ENCODE measurements around the gene CERS1.

The CERS1 gene

DNA sequence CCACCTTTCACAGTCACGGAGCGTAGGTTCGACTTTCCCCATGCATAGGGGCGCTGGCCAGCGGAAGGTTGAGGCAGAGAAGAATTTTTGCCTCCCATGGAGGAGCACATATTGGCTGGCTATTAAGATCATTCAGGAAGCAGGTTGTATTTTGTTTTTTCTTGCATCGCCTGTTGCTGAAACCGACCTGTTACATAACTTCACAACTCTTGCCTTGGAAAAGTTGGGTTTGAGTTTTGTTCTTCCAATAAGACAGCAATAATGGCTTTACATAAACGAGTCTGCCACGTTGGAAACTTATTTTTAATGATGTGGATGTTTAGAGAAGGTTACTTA is 62.8 kb downstream of the CERS1 start:
- peaks cover 57% of the 10 kb centered on the region for H3K36me3 ChIP-seq (ENCODE audit: insufficient read depth, low read length)
- H4K20me1 ChIP-seq (ENCODE audit: insufficient read depth, low read length): peaks cover 4% of the 10 kb centered on the region; the same call in 1 of the 2 replicates

GRCh38 chr19:18832306-18833140 is 63.4 kb downstream of the CERS1 start:
- H3K9me2 ChIP-seq (ENCODE audit: low read depth, low read length): no peaks in the 10 kb centered on the region
- peak overlapping the region; percentile 88 for H3K4me3 ChIP-seq (ENCODE audit: low read depth, low read length, poor library complexity, severe bottlenecking)
- H3K4me1 ChIP-seq (ENCODE audit: insufficient read depth, low read length, severe bottlenecking): peaks cover 28% of the 10 kb centered on the region
- peaks cover 52% of the 10 kb centered on the region for H3K79me2 ChIP-seq (ENCODE audit: insufficient read depth, low read length)
- no peak overlapping the region for H2AFZ ChIP-seq (ENCODE audit: low read length)
- H4K20me1 ChIP-seq (ENCODE audit: insufficient read depth, low read length): peaks cover 4% of the 10 kb centered on the region; the same call in 1 of the 2 replicates
- peak overlapping the region; percentile 86 for H3K9ac ChIP-seq (ENCODE audit: low read length)
- H3K36me3 ChIP-seq (ENCODE audit: insufficient read depth, low read length): peaks cover 51% of the 10 kb centered on the region
- no peaks in the 10 kb centered on the region for H3F3A ChIP-seq (ENCODE audit: insufficient read depth, low read length)
- TF ChIP-seq EZH2 (IDR thresholded peaks at IDR 0.05; ENCODE audit: borderline replicate concordance, low read length): no peak
- TF ChIP-seq CTCF (IDR thresholded peaks at IDR 0.05; ENCODE audit: low read length): no peak
- peak overlapping the region; percentile 49 for H3K27ac ChIP-seq (ENCODE audit: low read depth, low read length, poor library complexity, severe bottlenecking)
- H3K27me3 ChIP-seq (ENCODE audit: insufficient read depth, low read length): peaks cover 3% of the 10 kb centered on the region; the same call in 1 of the 2 replicates
- no peaks in the 10 kb centered on the region for H3K9me3 ChIP-seq (ENCODE audit: low read length)
- peak overlapping the region; percentile 100 for H3K4me2 ChIP-seq (ENCODE audit: low read length)

More for the DNA sequence above, 62.8 kb downstream of the CERS1 start:
- Histone ChIP-seq H3K9me2 (ENCODE audit: low read depth, low read length) (no peaks in the 10 kb centered on the region), H3K79me2 (ENCODE audit: insufficient read depth, low read length) (peaks cover 58% of the 10 kb centered on the region), H3K27ac (ENCODE audit: low read depth, low read length, poor library complexity, severe bottlenecking) (peak overlapping the region; percentile 49), H3K9me3 (ENCODE audit: low read length) (no peaks in the 10 kb centered on the region), H3K4me2 (ENCODE audit: low read length) (peak overlapping the region; percentile 100), H3K27me3 (ENCODE audit: insufficient read depth, low read length) (no peaks in the 10 kb centered on the region), H3K9ac (ENCODE audit: low read length) (peak overlapping the region; percentile 86), H3F3A (ENCODE audit: insufficient read depth, low read length) (no peaks in the 10 kb centered on the region), H3K4me1 (ENCODE audit: insufficient read depth, low read length, severe bottlenecking) (peaks cover 33% of the 10 kb centered on the region), H3K4me3 (ENCODE audit: low read depth, low read length, poor library complexity, severe bottlenecking) (peak overlapping the region; percentile 88), H2AFZ (ENCODE audit: low read length) (no peak overlapping the region)
- no peak for TF ChIP-seq CTCF (IDR thresholded peaks at IDR 0.05; ENCODE audit: low read length)
- no peak for TF ChIP-seq EZH2 (IDR thresholded peaks at IDR 0.05; ENCODE audit: borderline replicate concordance, low read length)

- Histone ChIP-seq H3K4me3 (ENCODE audit: low read depth, low read length, poor library complexity, severe bottlenecking) (peak within 1 kb of the TSS; percentile 88), H3K79me2 (ENCODE audit: insufficient read depth, low read length) (peaks cover 44% of the 10 kb centered on the region), H3K9me3 (ENCODE audit: low read length) (no peaks in the 10 kb centered on the region), H4K20me1 (ENCODE audit: insufficient read depth, low read length) (peaks cover 4% of the 10 kb centered on the region; the same call in 1 of the 2 replicates), H3K36me3 (ENCODE audit: insufficient read depth, low read length) (peaks cover 43% of the 10 kb centered on the region), H3F3A (ENCODE audit: insufficient read depth, low read length) (no peaks in the 10 kb centered on the region), H2AFZ (ENCODE audit: low read length) (peak within 1 kb of the TSS; percentile 99), H3K4me1 (ENCODE audit: insufficient read depth, low read length, severe bottlenecking) (peaks cover 24% of the 10 kb centered on the region), H3K9me2 (ENCODE audit: low read depth, low read length) (no peaks in the 10 kb centered on the region), H3K4me2 (ENCODE audit: low read length) (peak within 1 kb of the TSS; percentile 100), H3K9ac (ENCODE audit: low read length) (peak within 1 kb of the TSS; percentile 86), H3K27me3 (ENCODE audit: insufficient read depth, low read length) (peaks cover 3% of the 10 kb centered on the region; the same call in 1 of the 2 replicates), H3K27ac (ENCODE audit: low read depth, low read length, poor library complexity, severe bottlenecking) (peak within 1 kb of the TSS; percentile 59)
- TF ChIP-seq EZH2 (IDR thresholded peaks at IDR 0.05; ENCODE audit: borderline replicate concordance, low read length) (no peak), CTCF (IDR thresholded peaks at IDR 0.05; ENCODE audit: low read length) (peak; percentile 7; the same call in 1 of the 2 replicates)
Measured at GRCh38 chr19:18831524-18832305, 64.2 kb downstream of the CERS1 start, which contains the start of gene UPF1. Gene UPF1 (plus strand): TSS chr19:18831959. CDS start chr19:18832210, 251 bp downstream.

All from OCI-LY1 (cell line).